Small intestine (tissue), 7 donors: ENCODE results near the gene GRIK4. TPM values are rescaled to one million over a fixed set of nuclear protein-coding genes. Genes with fewer than 3 reads are reported as not detected.
"Not testable (repeated sequence)": the region's sequence is repeated elsewhere in the genome, so short reads cannot be mapped to it uniquely, and the experiment has no call there.

Experiments used
- DNase-seq, 2 donors: peaks; one replicate each; pipeline versions ENCODE4 v3.0.0 to v3.0.0-alpha.2; 2013
- FAIRE-seq: peaks from 2 replicates; lab custom pipeline; 2012; peaks lifted over from hg19 to GRCh38; lab: Jason Lieb, UNC
- H3K27ac ChIP-seq, 3 donors: one replicate each; pipeline ENCODE4 v1.5.1; 2013; ENCODE audit warnings: low read length in 2 of 3, mild to moderate bottlenecking in 2 of 3, control low read depth in 1 of 3, inconsistent platforms in 1 of 3, low read depth in 1 of 3, moderate library complexity in 1 of 3
- H3K27me3 ChIP-seq, 3 donors: one replicate each; pipeline ENCODE4 v1.6.1; 2013; ENCODE audit warnings: low read length in 3 of 3, inconsistent platforms in 1 of 3; ENCODE audit not compliant: control insufficient read depth in 3 of 3, insufficient read depth in 3 of 3
- H3K36me3 ChIP-seq, 3 donors: one replicate each; pipeline ENCODE4 v1.6.1; 2013; ENCODE audit warnings: low read length in 3 of 3, inconsistent platforms in 1 of 3, low read depth in 1 of 3, mild to moderate bottlenecking in 1 of 3, moderate library complexity in 1 of 3; ENCODE audit not compliant: control insufficient read depth in 3 of 3, insufficient read depth in 2 of 3
- H3K4me1 ChIP-seq, 3 donors: one replicate each; pipeline ENCODE4 v1.6.1; 2013; ENCODE audit warnings: low read length in 2 of 3, inconsistent platforms in 1 of 3, low read depth in 1 of 3, mild to moderate bottlenecking in 1 of 3, moderate library complexity in 1 of 3; ENCODE audit not compliant: control insufficient read depth in 3 of 3, insufficient read depth in 2 of 3
- H3K4me3 ChIP-seq, 3 donors: one replicate each; pipeline ENCODE4 v1.5.1; 2013; ENCODE audit warnings: low read length in 3 of 3, control low read depth in 1 of 3, inconsistent platforms in 1 of 3, low read depth in 1 of 3, mild to moderate bottlenecking in 1 of 3, moderate library complexity in 1 of 3
- H3K9me3 ChIP-seq, 2 donors: one replicate each; pipeline ENCODE4 v1.6.1; 2013; ENCODE audit warnings: low read depth in 1 of 2, low read length in 1 of 2; ENCODE audit not compliant: control insufficient read depth in 2 of 2, insufficient read depth in 1 of 2
- WGBS, 3 donors: extraction: QIAGEN DNeasy Blood & Tissue Kit; methylation state at CpG; one replicate each; pipeline ENCODE4 v1.1.7; 2013; 5-methylcytosine and 5-hydroxymethylcytosine counted together
- polyA plus RNA-seq, 4 donors: library from polyadenylated mRNA; stranded (reverse) in 3 of 4; unstranded in 1 of 4; fragments of 200-250 nt in 3 of 4; fragments of 120-200 nt in 1 of 4; gene quantifications; one replicate each; pipeline versions ENCODE4 v1.2.1 to v1.2.3, GENCODE V29; 2013
- donor health status: healthy with polysubstance abuse.
- donor health status: control.
- donor health status: control.
- donor health status: Bipolar disorder and iron deficiency.
- donor health status: healthy.

The GRIK4 gene
- polyA plus RNA-seq, 4 donors, result 0.15 to 1.4 (median 0.27) TPM; not detected in 1

DNA sequence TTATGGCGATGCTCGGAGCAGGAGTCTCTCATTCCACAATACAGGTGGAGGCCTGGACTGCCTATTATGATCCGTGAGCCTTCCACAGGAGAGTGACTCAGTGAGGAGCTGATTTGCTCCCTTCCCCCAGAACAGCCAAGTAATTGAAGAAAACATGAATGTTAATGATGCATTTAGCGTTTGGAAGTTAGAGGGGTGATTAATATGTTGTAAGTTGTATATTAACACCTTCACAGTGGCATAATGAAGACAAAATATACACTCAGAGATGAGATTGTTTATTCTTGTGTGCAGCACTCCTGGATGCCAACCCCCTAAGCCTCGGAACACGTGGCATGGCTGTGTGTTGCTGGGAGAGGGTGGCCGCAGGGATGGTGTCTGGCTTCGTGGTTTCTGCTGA, 98.6 kb downstream of the GRIK4 start:
- peaks cover 2 to 23% (median 2%) of the 10 kb centered on the region in 3 donors for H3K4me1 ChIP-seq
- no peaks in the 10 kb centered on the region for H3K9me3 ChIP-seq
- DNase-seq (no peak), FAIRE-seq (no peak)
- 77 to 81% (median 80%) methylated on average over 8 of the region's 8 CpGs for WGBS, 3 donors
- H3K27me3 ChIP-seq, result no peaks in the 10 kb centered on the region
- H3K27ac ChIP-seq, result no peak overlapping the region
- no peak overlapping the region for H3K4me3 ChIP-seq
- no peaks in the 10 kb centered on the region for H3K36me3 ChIP-seq

DNA sequence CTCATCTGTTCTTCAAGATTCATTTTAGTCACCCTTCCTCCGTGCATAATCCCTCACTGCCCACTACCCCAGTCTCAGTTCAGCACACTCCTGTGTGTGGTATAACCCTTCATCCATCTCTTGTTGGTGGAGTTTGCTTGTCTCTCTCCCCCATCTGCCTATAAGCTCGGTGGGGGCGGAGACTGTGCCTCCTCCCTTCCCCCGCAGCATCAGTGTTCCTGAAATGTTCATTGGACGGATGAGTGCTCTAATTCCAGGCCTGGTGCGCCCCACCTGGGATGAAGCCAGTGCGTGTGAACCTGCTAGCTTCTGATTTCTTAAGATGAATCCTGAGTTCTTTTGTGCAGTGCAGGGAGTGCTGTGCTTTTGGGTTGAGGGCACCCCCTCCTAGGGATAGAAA, 100.0 kb downstream of the GRIK4 start:
- no peak for FAIRE-seq
- no peaks in the 10 kb centered on the region for H3K9me3 ChIP-seq
- DNase-seq, result no peak
- peaks cover 2 to 23% (median 2%) of the 10 kb centered on the region in 3 donors for H3K4me1 ChIP-seq
- H3K36me3 ChIP-seq, result no peaks in the 10 kb centered on the region
- no peaks in the 10 kb centered on the region for H3K27me3 ChIP-seq
- WGBS, 3 donors, result 84 to 92% (median 85%) methylated on average over 7 of the region's 7 CpGs
- no peak overlapping the region for H3K4me3 ChIP-seq
- no peak overlapping the region for H3K27ac ChIP-seq

DNA sequence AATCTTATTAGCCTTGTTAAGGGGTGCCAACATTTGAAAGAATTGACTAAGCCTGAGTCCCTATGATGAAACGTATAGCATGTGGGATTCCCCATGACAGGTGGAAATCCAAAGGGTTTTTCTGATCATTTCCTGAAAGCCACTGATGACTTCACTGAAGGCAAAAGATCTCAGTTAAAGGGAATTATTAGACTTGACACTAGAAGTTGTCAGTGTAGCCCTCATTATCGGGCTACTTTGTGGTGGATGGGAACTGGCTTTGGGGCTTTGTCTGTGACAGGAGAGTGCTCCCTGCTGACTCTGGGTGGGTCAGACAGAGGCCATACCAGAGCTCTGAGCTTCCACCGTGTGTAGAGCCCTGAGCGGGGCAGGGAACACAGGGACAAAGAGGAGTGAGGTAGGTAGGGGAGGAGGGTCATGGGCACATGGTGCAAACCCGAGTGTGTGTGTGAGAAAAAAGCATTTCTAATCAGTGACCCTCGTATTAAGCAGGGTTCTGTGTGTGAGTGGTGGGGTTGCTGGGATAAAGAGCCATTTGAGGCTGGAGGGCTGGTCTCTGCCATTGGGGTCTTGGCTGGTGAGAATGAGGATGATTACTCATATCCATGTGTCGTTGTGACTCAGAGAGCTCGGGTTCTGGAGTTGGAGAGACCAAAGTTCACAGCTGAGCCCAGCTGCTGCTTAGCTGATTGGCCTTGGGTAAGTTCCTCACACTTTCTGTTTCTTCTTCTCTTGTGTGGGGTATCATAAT, 101.1 kb downstream of the GRIK4 start:
- Histone ChIP-seq H3K9me3 (peaks cover 0 to 8% of the 10 kb centered on the region in 2 donors), H3K36me3 (no peaks in the 10 kb centered on the region), H3K27me3 (no peaks in the 10 kb centered on the region), H3K27ac (peak overlapping the region in 2 of 3 donors; percentile 57 to 71), H3K4me1 (peaks cover 2 to 23% (median 2%) of the 10 kb centered on the region in 3 donors), H3K4me3 (no peak overlapping the region)
- no peak for FAIRE-seq
- 31 to 41% (median 33%) methylated on average over 8 of the region's 8 CpGs for WGBS, 3 donors
- peak; percentile 86 to 87 for DNase-seq

DNA sequence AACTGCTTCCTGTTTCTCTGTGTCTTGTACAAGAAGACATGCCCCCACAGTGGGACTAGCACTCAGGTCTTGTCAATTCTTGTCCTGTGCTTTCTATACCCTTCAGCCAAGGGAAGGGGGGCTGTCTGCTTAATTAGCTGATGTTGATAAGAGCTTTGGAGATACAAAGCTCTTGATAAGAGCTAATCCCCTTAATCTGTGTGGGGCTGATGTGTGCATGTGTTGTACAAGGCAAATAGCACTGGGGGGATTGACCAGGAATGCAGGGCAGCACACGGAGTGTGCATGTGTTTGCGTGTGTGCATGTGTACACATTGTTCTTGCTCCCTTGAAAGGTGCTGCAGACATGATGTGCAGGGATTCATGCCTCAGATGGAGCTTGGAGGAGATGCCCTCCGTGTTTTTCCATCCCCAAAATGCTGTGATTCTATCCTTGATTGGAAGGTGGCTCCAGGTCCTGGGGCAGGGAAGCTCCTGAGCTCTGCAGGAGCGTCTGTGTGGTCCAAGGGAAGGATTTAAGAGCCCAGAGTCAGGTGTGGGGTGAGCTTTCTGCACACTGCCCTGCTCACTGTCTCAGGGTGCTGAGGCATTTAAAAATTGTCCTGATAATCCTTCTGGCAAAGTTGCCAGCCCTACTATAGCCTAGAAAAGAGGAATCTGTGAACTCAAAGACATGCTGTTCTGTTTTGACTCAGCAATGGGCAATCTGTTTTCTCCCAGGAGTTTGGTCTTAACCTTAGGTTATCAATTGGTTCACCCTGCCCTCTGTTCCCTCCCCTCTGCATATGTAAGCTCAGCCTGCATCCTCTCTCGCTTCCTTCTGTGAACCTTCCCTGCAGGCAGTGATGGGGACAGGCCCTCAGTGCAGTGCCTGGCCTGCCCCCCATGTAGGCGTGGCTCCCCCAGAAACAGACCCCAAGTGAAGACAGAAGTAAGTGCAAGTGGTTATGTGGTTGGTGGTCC, 102.0 kb downstream of the GRIK4 start:
- no peak for DNase-seq
- no peak for FAIRE-seq
- H3K27ac ChIP-seq, result peak overlapping the region in 2 of 3 donors; percentile 40 to 71
- H3K27me3 ChIP-seq, result no peaks in the 10 kb centered on the region
- 28 to 58% (median 39%) methylated on average over 6 of the region's 6 CpGs for WGBS, 3 donors
- H3K9me3 ChIP-seq, result peaks cover 0 to 13% of the 10 kb centered on the region in 2 donors
- peaks cover 2 to 21% (median 2%) of the 10 kb centered on the region in 3 donors for H3K4me1 ChIP-seq
- H3K36me3 ChIP-seq, result no peaks in the 10 kb centered on the region
- no peak overlapping the region for H3K4me3 ChIP-seq

DNA sequence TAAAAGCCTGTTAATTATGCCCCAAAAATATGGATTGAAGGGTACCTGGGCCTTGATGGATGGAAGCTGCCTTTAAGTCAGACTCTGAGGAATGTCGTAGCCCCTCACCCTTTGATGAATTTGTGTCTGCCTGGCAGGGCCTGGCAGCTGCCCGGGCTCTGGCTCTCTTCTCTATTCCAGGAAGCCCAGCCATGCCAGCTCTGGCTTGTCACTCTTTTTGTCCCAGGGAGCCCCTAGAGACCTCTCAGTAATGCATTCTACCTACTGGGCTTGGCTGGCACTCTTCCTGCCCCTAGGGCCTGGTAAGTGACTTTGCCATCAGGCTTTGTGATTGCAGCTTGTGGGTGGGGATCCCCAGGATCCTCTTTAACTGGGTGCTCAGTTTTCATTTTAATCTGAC, 103.8 kb downstream of the GRIK4 start:
- H3K4me1 ChIP-seq, result peaks cover 0 to 19% (median 2%) of the 10 kb centered on the region in 3 donors
- FAIRE-seq, result no peak
- H3K4me3 ChIP-seq, result no peak overlapping the region
- H3K36me3 ChIP-seq, result no peaks in the 10 kb centered on the region
- 50 to 67% (median 62%) methylated on average over 2 of the region's 2 CpGs for WGBS, 3 donors
- no peak overlapping the region for H3K27ac ChIP-seq
- DNase-seq, result no peak
- peaks cover 0 to 21% of the 10 kb centered on the region in 2 donors for H3K9me3 ChIP-seq
- H3K27me3 ChIP-seq, result no peaks in the 10 kb centered on the region

DNA sequence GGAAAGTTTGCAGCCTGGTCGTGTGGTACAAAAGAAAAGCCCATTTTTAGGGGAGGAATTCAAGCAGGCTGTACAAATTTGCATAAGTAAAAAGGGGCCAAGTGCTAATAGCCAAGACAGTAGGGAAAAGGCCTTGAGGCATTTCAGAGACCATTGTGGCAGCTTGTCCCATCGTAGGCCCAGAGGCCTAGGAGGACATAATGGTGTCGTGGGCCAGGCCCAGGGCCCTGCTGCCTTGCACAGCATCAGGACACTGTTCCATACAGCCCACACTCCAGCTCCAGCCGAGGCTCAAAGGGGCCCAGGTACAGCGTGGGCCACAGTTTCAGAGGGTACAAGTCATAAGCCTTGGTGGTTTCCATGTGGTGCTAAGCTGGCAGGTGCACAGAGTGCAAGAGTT, 106.9 kb downstream of the GRIK4 start:
- no peak for FAIRE-seq
- Histone ChIP-seq H3K27me3 (no peaks in the 10 kb centered on the region), H3K4me1 (peaks cover 0 to 11% (median 0%) of the 10 kb centered on the region in 3 donors), H3K9me3 (peaks cover 0 to 21% of the 10 kb centered on the region in 2 donors), H3K4me3 (no peak overlapping the region), H3K27ac (no peak overlapping the region), H3K36me3 (no peaks in the 10 kb centered on the region)
- no peak for DNase-seq
- 87 to 90% (median 88%) methylated on average over 5 of the region's 5 CpGs for WGBS, 3 donors

DNA sequence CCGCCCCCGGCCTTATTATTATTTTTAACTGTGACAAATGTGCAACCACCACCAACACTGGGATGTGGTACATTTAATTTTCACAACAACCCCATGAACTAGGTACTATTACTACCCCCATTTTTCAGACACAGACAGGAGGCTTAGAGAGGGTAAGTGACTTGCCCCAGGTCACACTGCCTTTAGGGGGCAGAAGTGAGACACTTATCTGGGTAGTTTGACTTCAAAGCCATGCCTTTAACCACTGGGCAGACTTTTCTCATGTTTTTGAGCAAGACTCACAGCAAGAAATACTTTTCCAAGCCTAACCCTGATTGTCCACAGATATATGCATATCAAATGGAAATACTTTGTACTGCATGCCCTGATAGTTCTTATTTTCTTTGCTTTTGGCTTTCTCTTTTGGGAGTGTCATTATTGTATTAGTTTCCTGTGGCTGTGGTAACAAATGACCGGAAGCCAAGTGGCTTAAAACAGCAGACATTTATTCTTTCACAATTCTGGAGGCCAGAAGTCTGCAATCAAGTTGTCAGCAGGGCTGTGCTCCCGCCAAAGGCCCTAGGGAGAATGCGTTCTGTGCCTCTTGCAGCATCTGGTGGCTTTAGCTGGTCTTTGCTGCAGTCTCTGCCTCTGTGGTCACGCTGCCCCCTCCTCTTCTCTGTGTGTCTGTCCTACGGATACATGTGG, 110.8 kb downstream of the GRIK4 start:
- no peaks in the 10 kb centered on the region for H3K36me3 ChIP-seq
- H3K27me3 ChIP-seq, result no peaks in the 10 kb centered on the region
- H3K4me1 ChIP-seq, result peaks cover 0 to 5% (median 0%) of the 10 kb centered on the region in 3 donors
- no peak overlapping the region for H3K27ac ChIP-seq
- H3K4me3 ChIP-seq, result no peak overlapping the region
- no peak for FAIRE-seq
- peaks cover 0 to 17% of the 10 kb centered on the region in 2 donors for H3K9me3 ChIP-seq
- WGBS, 3 donors, result 65 to 91% (median 67%) methylated on average over 7 of the region's 7 CpGs
- DNase-seq, result no peak

DNA sequence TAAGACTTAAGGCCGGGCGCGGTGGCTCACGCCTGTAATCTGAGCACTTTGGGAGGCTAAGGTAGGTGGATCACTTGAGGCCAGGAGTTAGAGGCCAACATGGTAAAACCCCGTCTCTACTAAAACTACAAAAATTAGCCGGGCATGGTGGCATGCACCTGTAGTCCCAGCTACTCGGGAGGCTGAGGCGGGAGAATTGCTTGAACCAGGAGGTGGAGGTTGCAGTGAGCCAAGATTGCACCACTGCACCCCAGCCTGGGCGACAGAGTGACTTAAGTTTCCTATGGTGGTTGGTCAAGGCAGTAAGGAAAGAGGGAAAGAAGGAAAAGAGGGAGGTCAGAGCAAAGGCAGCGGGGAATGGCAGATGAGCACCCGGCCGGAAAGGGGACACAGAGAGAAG, 113.4 kb downstream of the GRIK4 start:
- not testable (repeated sequence) for H3K4me3 ChIP-seq, DNase-seq, H3K27me3 ChIP-seq, H3K4me1 ChIP-seq, H3K9me3 ChIP-seq, H3K27ac ChIP-seq, FAIRE-seq, H3K36me3 ChIP-seq
- WGBS, 3 donors, result 96 to 97% (median 96%) methylated on average over 12 of the region's 12 CpGs
